Measurements from ENCODE around the gene SRSF12.

DNA sequence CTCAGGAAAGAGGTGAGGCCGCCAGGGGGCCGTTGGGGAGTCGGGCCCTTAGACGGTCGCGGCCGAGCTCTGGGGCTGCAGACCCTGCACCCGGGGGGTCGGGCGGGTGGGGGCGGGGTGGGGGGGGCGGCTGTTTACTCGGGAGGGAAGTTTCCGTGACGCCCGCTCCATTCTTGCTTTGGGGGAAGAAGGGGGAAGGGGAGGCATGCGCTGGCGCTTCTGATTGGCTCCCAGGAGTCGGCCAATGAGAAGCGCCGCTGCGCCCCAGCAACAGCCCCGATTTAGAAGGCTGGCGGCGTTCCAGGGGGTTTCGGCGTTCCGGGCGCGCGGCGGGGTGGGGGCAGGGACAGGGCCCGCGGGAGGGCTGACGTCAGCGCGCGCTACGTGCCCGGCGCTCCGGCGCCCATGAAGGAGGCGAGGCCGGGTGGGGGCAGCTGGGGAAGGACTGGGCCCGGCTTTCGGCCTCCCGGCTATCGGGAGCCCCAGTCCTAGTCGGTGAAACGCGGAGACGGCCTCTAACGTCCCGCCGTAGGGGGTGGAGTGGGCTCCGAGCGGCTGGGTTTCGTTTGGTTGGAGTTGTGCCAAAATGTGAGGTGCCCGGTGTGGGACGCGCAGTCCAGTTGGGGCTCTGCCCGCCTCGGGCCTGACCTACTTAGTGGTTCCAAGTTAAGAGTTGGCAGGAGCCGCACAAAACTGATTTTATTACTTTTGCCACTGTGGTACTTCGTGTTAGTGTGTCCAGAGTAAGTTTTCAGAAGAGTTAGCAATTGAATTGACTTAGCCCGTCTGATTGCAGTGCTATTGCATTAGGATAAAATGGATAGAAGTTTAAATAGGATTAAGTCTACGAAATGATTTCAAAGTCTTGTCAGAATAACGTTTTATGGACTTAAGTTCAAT is 36.2 kb downstream of the SRSF12 start:
- TF ChIP-seq, protein P1, sequence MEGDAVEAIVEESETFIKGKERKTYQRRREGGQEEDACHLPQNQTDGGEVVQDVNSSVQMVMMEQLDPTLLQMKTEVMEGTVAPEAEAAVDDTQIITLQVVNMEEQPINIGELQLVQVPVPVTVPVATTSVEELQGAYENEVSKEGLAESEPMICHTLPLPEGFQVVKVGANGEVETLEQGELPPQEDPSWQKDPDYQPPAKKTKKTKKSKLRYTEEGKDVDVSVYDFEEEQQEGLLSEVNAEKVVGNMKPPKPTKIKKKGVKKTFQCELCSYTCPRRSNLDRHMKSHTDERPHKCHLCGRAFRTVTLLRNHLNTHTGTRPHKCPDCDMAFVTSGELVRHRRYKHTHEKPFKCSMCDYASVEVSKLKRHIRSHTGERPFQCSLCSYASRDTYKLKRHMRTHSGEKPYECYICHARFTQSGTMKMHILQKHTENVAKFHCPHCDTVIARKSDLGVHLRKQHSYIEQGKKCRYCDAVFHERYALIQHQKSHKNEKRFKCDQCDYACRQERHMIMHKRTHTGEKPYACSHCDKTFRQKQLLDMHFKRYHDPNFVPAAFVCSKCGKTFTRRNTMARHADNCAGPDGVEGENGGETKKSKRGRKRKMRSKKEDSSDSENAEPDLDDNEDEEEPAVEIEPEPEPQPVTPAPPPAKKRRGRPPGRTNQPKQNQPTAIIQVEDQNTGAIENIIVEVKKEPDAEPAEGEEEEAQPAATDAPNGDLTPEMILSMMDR (IDR thresholded peaks at IDR 0.05 in 4 of 5, conservative IDR thresholded peaks at IDR 0.05 in 1 of 5) = no peak
- peak; percentile 80 to 90 for TF ChIP-seq POLR2A (IDR thresholded peaks at IDR 0.05)

All from gastrocnemius medialis (tissue), 4 donors.